Measurements from ENCODE around the gene CFAP77. TPM values are rescaled to one million over a fixed set of nuclear protein-coding genes. Genes with fewer than 3 reads are reported as not detected.

The CFAP77 gene
- total and polyA plus RNA-seq, 2 of the 8 experiments (the other 6 are each of a cell fraction or from before 2014, with no cell fraction given), result 0.63 to 0.97 TPM

DNA sequence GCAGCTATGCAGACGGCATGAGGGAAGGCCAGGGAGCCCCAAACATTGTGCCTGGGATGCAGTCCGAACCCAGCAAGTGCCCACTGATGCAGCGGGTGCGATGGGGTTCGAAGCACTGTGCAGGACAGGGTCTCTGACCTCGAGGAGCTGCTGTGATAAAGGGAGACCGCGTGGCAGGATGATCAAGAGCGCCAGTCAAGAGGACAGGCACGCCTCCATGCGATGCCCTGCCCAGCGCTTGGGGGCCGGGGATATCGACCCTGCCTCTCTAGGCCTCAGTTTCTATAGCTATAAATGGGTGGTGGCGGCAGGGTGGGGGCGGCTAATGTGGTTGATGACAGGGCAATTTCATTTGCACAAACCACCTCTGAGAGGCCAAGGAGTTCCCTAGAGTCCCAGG, 87.7 kb downstream of the CFAP77 start (continued):
- TF ChIP-seq CBX5 (IDR thresholded peaks at IDR 0.05; ENCODE audit: low read depth, low read length) (no peak), TCF12 (IDR thresholded peaks at IDR 0.05; ENCODE audit: low read depth, low read length) (no peak), YY1 (IDR thresholded peaks at IDR 0.05; ENCODE audit: low read depth, low read length) (no peak)

Measured in H1 (cell line).